GM12878 (cell line): ENCODE measurements around the gene RTCA.

Experiments
- ASH2L ChIP-seq: fragments of 300-600, 200-600 bp; sonication (generic); IDR thresholded peaks from 2 replicates; pipeline ENCODE4 v1.6.1; 2017; ENCODE audit warnings: low read depth, mild to moderate bottlenecking, borderline replicate concordance
- PAX5 ChIP-seq: IDR thresholded peaks from 2 replicates; pipeline ENCODE4 v1.6.1; 2011; ENCODE audit warnings: low read depth, low read length, borderline replicate concordance
- PAX8 ChIP-seq: fragments of 450-650 bp; IDR thresholded peaks from 2 replicates; pipeline ENCODE4 v1.6.1; 2017; ENCODE audit warnings: mild to moderate bottlenecking, moderate library complexity
- TAF1 ChIP-seq: IDR thresholded peaks from 2 replicates; pipeline ENCODE4 v1.6.1; 2011; ENCODE audit warnings: mild to moderate bottlenecking, low read depth, low read length, borderline replicate concordance
- TF ChIP-seq, protein P1 (sequence below): fragments of 450-650 bp; IDR thresholded peaks from 2 replicates; pipeline ENCODE4 v1.6.1; 2017; ENCODE audit warnings: mild to moderate bottlenecking, moderate library complexity
- TF ChIP-seq, protein P2 (sequence below), 3 experiments: IDR thresholded peaks in 2 of 3; conservative IDR thresholded peaks in 1 of 3; 2 replicates each; pipeline ENCODE4 v1.5.1; 2011; ENCODE audit warnings: low read depth in 3 of 3, low read length in 3 of 3, mild to moderate bottlenecking in 3 of 3, control low read depth in 2 of 3, moderate library complexity in 2 of 3, inconsistent platforms in 1 of 3, mixed read lengths in 1 of 3; ENCODE audit not compliant: control insufficient read depth in 2 of 3, insufficient read depth in 1 of 3; ENCODE audit errors: extremely low read depth in 1 of 3

DNA sequence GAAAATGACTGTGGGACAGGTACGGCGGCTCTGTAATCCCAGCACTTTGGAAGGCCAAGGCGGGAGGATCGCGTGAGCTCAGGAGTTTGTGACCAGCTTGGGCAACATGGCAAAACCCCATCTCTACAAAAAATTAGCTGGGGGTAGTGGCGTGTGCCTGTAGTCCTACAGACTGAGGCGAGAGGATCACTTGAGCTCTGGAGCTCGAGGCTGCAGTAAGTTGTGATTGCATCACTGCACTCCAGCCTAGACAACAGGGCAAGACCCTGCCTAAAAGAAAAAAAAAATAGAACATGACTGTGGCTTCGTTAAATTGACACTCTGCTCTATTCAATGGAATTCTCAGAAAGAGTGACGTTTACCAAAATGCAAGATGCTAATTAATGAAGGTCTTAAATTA lies 12.5 kb upstream of the RTCA start:
- TF ChIP-seq PAX5 (no peak), PAX8 (no peak), ASH2L (no peak), TAF1 (no peak)
- TF ChIP-seq, protein P1, sequence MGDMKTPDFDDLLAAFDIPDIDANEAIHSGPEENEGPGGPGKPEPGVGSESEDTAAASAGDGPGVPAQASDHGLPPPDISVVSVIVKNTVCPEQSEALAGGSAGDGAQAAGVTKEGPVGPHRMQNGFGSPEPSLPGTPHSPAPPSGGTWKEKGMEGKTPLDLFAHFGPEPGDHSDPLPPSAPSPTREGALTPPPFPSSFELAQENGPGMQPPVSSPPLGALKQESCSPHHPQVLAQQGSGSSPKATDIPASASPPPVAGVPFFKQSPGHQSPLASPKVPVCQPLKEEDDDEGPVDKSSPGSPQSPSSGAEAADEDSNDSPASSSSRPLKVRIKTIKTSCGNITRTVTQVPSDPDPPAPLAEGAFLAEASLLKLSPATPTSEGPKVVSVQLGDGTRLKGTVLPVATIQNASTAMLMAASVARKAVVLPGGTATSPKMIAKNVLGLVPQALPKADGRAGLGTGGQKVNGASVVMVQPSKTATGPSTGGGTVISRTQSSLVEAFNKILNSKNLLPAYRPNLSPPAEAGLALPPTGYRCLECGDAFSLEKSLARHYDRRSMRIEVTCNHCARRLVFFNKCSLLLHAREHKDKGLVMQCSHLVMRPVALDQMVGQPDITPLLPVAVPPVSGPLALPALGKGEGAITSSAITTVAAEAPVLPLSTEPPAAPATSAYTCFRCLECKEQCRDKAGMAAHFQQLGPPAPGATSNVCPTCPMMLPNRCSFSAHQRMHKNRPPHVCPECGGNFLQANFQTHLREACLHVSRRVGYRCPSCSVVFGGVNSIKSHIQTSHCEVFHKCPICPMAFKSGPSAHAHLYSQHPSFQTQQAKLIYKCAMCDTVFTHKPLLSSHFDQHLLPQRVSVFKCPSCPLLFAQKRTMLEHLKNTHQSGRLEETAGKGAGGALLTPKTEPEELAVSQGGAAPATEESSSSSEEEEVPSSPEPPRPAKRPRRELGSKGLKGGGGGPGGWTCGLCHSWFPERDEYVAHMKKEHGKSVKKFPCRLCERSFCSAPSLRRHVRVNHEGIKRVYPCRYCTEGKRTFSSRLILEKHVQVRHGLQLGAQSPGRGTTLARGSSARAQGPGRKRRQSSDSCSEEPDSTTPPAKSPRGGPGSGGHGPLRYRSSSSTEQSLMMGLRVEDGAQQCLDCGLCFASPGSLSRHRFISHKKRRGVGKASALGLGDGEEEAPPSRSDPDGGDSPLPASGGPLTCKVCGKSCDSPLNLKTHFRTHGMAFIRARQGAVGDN, result no peak
- TF ChIP-seq, protein P2, sequence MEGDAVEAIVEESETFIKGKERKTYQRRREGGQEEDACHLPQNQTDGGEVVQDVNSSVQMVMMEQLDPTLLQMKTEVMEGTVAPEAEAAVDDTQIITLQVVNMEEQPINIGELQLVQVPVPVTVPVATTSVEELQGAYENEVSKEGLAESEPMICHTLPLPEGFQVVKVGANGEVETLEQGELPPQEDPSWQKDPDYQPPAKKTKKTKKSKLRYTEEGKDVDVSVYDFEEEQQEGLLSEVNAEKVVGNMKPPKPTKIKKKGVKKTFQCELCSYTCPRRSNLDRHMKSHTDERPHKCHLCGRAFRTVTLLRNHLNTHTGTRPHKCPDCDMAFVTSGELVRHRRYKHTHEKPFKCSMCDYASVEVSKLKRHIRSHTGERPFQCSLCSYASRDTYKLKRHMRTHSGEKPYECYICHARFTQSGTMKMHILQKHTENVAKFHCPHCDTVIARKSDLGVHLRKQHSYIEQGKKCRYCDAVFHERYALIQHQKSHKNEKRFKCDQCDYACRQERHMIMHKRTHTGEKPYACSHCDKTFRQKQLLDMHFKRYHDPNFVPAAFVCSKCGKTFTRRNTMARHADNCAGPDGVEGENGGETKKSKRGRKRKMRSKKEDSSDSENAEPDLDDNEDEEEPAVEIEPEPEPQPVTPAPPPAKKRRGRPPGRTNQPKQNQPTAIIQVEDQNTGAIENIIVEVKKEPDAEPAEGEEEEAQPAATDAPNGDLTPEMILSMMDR (IDR thresholded peaks at IDR 0.05 in 2 of 3, conservative IDR thresholded peaks at IDR 0.05 in 1 of 3; ENCODE audit: control insufficient read depth in 2 of 3, extremely low read depth in 1 of 3, insufficient read depth in 1 of 3, low read depth in 3 of 3, low read length in 3 of 3), result no peak
